ENCODE results near the gene CLTC.

Gene CLTC

GRCh38 chr17:59632398-59632797, 12.7 kb downstream of the CLTC start:
- no peak for TF ChIP-seq FOXP2 (optimal IDR thresholded peaks at IDR 0.05; ENCODE audit: borderline replicate concordance, extremely low read depth, extremely low read length, insufficient read depth)

- no peak for TF ChIP-seq FOXP2 (optimal IDR thresholded peaks at IDR 0.05; ENCODE audit: borderline replicate concordance, extremely low read depth, extremely low read length, insufficient read depth)
- no peak for TF ChIP-seq POLR2AphosphoS5 (IDR thresholded peaks at IDR 0.05; ENCODE audit: low read depth, low read length)
- no peak for TF ChIP-seq SIN3A (IDR thresholded peaks at IDR 0.05; ENCODE audit: borderline replicate concordance, insufficient read depth, low read length)
- TF ChIP-seq REST (IDR thresholded peaks at IDR 0.05; ENCODE audit: insufficient read depth in 1 of 2, low read depth in 2 of 2, low read length in 2 of 2), result no peak
- no peak for TF ChIP-seq TAF1 (IDR thresholded peaks at IDR 0.05; ENCODE audit: borderline replicate concordance, insufficient read depth, low read length)
Observed at GRCh38 chr17:59633658-59634359, 14.1 kb downstream of the CLTC start.

GRCh38 chr17:59634632-59635541, 15.2 kb downstream of the CLTC start:
- no peak for TF ChIP-seq TAF1 (IDR thresholded peaks at IDR 0.05; ENCODE audit: borderline replicate concordance, insufficient read depth, low read length)
- no peak for TF ChIP-seq POLR2AphosphoS5 (IDR thresholded peaks at IDR 0.05; ENCODE audit: low read depth, low read length)
- TF ChIP-seq FOXP2 (optimal IDR thresholded peaks at IDR 0.05; ENCODE audit: borderline replicate concordance, extremely low read depth, extremely low read length, insufficient read depth), result no peak
- TF ChIP-seq REST (IDR thresholded peaks at IDR 0.05; ENCODE audit: insufficient read depth in 1 of 2, low read depth in 2 of 2, low read length in 2 of 2), result no peak
- TF ChIP-seq SIN3A (IDR thresholded peaks at IDR 0.05; ENCODE audit: borderline replicate concordance, insufficient read depth, low read length), result no peak

- TF ChIP-seq POLR2AphosphoS5 (IDR thresholded peaks at IDR 0.05; ENCODE audit: low read depth, low read length) (no peak), FOXP2 (optimal IDR thresholded peaks at IDR 0.05; ENCODE audit: borderline replicate concordance, extremely low read depth, extremely low read length, insufficient read depth) (no peak), TAF1 (IDR thresholded peaks at IDR 0.05; ENCODE audit: borderline replicate concordance, insufficient read depth, low read length) (no peak), SIN3A (IDR thresholded peaks at IDR 0.05; ENCODE audit: borderline replicate concordance, insufficient read depth, low read length) (no peak), REST (IDR thresholded peaks at IDR 0.05; ENCODE audit: insufficient read depth in 1 of 2, low read depth in 2 of 2, low read length in 2 of 2) (no peak)
Observed at GRCh38 chr17:59637611-59638310, 18.1 kb downstream of the CLTC start.

- TF ChIP-seq FOXP2 (optimal IDR thresholded peaks at IDR 0.05; ENCODE audit: borderline replicate concordance, extremely low read depth, extremely low read length, insufficient read depth) (no peak), SIN3A (IDR thresholded peaks at IDR 0.05; ENCODE audit: borderline replicate concordance, insufficient read depth, low read length) (no peak), POLR2AphosphoS5 (IDR thresholded peaks at IDR 0.05; ENCODE audit: low read depth, low read length) (no peak)
Observed at GRCh38 chr17:59638553-59638952, 18.9 kb downstream of the CLTC start.
